Activated T-helper 1 cell treated with anti-CD3 and anti-CD28 coated beads, Interleukin-2, amount 50 U/mL, for 16 hours (primary cell): Measurements from ENCODE around the gene HBA1.
A peak's percentile ranks its signal among the peaks of the same experiment; 100 is the strongest.
"Not testable (repeated sequence)": the region's sequence is repeated elsewhere in the genome, so short reads cannot be mapped to it uniquely, and the experiment has no call there.

Experiments used
- DNase-seq, 2 donors: peaks; one replicate each; pipeline ENCODE4 v3.0.0-alpha.2; 2020; ENCODE audit warnings: low read depth in 1 of 2, low spot score in 1 of 2

Gene HBA1

DNA sequence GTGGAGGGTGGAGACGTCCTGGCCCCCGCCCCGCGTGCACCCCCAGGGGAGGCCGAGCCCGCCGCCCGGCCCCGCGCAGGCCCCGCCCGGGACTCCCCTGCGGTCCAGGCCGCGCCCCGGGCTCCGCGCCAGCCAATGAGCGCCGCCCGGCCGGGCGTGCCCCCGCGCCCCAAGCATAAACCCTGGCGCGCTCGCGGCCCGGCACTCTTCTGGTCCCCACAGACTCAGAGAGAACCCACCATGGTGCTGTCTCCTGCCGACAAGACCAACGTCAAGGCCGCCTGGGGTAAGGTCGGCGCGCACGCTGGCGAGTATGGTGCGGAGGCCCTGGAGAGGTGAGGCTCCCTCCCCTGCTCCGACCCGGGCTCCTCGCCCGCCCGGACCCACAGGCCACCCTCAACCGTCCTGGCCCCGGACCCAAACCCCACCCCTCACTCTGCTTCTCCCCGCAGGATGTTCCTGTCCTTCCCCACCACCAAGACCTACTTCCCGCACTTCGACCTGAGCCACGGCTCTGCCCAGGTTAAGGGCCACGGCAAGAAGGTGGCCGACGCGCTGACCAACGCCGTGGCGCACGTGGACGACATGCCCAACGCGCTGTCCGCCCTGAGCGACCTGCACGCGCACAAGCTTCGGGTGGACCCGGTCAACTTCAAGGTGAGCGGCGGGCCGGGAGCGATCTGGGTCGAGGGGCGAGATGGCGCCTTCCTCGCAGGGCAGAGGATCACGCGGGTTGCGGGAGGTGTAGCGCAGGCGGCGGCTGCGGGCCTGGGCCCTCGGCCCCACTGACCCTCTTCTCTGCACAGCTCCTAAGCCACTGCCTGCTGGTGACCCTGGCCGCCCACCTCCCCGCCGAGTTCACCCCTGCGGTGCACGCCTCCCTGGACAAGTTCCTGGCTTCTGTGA is at the start of gene HBA1:
HBA1 (plus strand) TSS at position 204 of the 906 bp plus-strand sequence; CDS start at position 241, 37 bp downstream.
- DNase-seq, result not testable (repeated sequence)

GRCh38 chr16:129075-129474 is 47.4 kb upstream of the HBA1 start:
- DNase-seq, result no peak

DNA sequence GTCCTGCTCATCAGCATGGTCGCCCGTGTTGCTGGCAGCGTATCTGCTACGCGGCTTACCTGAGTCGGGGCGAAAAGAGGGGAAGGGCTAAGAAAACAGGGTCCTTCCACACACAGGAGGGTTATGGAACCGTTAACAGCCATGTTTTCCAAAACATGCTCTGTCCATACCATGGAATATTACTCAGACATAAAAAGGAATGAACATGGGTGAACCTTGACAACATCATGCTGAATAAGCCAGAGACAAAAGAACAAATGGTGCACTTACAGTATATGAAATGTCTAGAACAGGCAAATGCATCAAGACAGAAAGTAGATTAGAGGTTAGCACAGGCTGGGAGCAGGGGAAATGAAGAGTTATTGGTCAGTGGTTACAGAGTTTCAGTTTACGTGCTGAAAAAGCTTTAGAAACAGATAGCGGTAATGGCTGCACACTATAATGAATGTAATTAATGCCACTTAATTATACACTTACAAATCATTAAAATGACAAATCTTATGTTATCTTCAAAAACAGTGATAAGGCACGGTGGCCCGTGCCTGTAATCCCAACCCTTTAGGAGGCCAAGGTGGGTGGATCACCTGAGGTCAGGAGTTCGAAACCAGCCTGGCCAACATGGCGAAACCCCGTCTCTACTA is 45.8 kb upstream of the HBA1 start:
- DNase-seq, result no peak

- DNase-seq, result no peak
Observed at GRCh38 chr16:132120-132519, 44.4 kb upstream of the HBA1 start.

- no peak for DNase-seq
Observed at GRCh38 chr16:133716-134115, 42.8 kb upstream of the HBA1 start.

GRCh38 chr16:138049-138417 is 38.4 kb upstream of the HBA1 start:
- DNase-seq, result peak in 1 of 2 donors; percentile 6

GRCh38 chr16:140175-140857 is 36.2 kb upstream of the HBA1 start:
- no peak for DNase-seq

DNA sequence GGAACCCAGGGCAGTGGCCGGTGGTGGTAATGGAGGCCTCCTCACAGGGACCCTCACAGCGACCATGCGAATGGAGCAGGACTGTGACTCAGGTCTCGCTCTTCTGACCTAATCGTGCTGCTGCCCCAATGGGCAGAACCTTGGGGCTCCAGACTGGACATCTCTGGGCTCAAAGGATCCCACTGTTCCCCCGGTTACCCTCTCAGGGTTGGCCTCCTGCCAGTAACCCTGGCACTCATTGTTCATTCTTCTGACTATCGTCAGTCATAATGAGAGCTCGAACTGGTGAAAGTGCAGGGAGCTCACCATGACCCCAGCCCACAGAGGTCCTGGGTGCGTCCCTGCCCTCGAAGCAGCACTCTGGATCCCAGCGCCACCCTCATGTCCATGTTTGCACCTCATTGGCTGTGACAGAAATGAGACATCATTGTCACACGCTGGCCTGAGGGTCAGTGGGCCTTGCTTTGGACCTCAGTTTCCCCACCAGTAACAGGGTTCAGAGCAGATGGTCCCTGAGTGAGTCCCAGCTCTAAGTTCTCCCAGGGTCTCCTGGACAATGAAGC is 34.0 kb upstream of the HBA1 start:
- no peak for DNase-seq

DNA sequence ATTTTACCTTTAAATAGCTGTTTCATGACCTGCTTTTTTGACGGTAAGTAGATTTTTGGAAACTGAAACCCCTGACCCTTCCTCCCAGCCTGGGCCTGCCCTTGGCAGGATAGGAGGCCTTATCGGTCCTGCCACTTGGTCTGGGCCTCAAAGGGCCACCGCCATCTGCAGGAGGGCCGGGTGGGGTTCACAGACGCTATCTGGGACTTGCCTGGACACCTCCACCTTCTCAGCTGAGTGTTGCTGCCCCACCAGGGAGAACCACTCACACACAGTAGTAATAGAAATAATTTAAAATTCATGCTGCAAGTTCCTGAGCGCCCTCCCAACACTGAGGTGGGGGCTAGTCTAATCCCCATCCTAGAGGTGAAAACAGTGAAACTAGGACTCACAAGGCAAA is 33.4 kb upstream of the HBA1 start:
- no peak for DNase-seq

DNA sequence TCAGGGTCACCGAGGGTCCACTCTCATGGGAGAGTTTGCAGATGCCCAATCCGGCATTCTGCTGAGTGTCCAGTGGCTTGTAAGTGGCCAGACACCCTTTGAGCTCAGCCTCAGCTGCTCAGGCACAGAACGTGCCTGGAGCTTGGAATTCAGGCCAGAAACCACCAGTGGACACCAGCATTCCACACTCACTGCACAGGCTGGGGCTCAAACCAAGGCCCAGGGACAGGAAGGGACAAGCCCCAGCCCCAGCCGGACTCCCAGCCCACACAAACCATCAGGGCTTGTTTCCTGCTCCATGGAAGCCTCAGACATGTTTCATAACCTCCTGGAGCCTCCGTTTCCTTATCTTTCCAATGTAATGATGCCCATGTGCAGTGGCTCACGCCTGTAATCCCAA is 33.0 kb upstream of the HBA1 start:
- DNase-seq, result no peak

DNA sequence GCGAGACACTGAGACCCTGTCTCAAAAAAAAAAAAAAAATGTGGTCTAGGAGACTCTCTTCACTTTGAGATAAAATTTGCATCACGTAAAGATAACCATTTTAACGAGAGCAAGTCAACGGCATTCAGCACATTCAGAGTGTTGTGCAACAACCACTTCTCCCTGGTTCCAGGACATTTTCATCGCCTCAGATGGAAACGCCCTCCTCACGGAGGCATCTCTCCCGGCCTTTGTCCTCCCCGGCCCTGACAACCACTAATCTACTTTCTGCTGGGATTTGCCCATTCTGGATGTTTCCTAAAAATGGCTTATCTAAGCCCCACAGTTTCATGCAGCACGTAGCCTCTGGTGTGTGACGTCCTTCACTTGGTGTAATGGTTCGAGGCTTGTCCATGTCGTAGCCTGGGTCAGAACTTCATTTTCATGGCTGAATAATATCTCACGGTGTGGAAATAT is 31.7 kb upstream of the HBA1 start:
- no peak for DNase-seq

GRCh38 chr16:146646-147045 is 29.8 kb upstream of the HBA1 start:
- no peak for DNase-seq

GRCh38 chr16:149024-149660 is 27.3 kb upstream of the HBA1 start:
- no peak for DNase-seq

GRCh38 chr16:152141-153128 is 24.0 kb upstream of the HBA1 start, which contains the start of gene HBZ:
HBZ (plus strand) TSS chr16:152644; CDS start chr16:152910, 266 bp downstream.
- DNase-seq, result no peak

GRCh38 chr16:153129-153521 is 23.4 kb upstream of the HBA1 start:
- not testable (repeated sequence) for DNase-seq

- not testable (repeated sequence) for DNase-seq
Observed at GRCh38 chr16:153550-154216, 22.8 kb upstream of the HBA1 start.

DNA sequence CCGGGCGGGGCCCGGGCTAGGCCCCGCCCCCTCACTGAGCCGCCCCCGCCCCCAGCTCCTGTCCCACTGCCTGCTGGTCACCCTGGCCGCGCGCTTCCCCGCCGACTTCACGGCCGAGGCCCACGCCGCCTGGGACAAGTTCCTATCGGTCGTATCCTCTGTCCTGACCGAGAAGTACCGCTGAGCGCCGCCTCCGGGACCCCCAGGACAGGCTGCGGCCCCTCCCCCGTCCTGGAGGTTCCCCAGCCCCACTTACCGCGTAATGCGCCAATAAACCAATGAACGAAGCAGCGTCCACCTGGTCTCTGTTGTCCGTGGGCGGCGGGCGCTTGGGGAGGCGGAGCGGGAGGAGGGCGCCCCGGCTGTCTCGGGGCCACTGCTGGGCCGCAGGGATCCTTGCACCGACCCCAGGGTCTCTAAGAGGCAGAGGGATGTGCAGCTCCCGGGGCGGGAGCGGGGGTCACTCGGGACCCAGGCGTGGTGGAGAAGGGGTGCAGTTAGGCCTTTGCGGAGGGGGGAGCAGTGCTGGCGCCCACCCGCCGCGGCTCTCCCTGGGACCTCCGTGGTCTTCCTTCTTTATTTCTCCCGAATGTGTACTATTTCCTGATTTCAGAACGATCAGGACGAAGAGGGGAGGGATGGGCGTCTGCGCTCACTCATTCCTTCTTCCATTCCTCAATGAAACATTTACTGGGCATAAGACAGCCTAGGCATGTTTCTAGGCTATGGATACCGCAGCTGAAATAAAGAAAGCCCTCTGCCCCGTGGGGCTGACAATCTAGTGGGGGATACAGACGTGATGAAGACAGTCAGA is 22.1 kb upstream of the HBA1 start:
- DNase-seq, result no peak

GRCh38 chr16:155031-155398 is 21.5 kb upstream of the HBA1 start:
- no peak for DNase-seq
